ENCODE results near the gene RPS6KA2.
"Not testable (repeated sequence)": the region's sequence is repeated elsewhere in the genome, so short reads cannot be mapped to it uniquely, and the experiment has no call there.

RPS6KA2 gene

DNA sequence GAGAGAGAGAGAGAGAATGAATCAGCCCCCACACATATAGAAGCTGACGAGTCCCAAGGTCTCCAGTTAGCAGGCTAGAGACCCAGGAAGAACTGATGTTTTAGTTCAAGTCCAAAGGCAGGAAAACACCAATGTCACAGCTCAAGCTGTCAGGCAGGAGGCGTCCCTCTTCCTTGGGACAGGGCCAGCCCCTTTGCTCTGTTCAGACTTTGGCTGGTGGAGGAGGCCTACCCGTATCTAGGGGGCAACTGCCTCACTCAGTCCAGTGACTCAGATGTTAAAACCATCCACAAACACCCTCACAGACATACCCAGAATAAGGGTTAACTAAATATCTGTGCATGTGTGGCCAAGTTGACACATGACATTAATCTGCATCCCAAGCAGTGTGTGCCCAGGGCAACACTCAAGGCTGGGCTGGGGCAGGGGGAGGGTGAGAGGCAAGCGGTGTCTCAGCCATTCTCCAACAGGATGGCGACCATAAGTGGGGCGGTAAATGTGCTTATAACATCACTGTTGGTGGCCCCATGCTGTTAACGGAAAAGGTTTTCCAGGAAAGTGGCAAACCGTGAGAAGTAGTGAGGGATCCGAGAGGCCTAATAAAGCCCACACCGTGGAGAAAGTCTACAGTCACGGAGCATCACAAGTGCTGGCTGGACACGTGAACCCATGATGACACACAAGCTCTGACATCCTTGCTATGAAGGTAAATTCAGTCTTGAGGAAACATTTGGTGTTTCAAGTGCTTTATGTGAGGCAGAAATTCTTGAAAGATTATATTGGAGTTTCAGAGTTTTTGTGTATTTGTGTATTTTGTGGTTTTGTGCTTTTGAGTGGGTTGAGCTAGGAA, 68.7 kb downstream of the RPS6KA2 start:
- in situ Hi-C loops (cut with MboI; ENCODE audit: low sequenced_read_pairs), result no loop called here

DNA sequence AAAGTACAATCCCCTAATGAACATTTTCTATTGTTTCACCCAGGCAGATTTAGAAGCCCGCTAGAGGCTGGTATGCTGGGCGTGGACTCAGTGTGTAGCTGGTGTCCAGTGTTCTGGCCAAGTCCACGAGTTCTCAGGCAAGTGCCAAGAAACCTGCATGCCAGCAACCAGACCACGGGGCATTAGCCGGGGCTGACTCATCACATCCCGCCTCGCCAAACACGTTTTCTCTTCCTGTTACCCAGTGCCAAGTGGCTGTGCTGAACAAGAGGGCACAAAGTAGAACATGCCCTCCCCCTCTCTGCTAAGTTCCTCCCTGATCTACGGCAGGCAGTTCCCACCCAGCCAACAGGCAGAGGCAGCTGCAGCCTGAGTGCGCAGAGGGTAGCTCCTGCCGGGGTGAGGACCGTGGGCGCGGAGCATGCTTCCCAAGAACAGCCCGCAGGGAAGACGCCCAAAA, 70.2 kb downstream of the RPS6KA2 start:
- in situ Hi-C loops (cut with MboI; ENCODE audit: low sequenced_read_pairs), result no loop called here

DNA sequence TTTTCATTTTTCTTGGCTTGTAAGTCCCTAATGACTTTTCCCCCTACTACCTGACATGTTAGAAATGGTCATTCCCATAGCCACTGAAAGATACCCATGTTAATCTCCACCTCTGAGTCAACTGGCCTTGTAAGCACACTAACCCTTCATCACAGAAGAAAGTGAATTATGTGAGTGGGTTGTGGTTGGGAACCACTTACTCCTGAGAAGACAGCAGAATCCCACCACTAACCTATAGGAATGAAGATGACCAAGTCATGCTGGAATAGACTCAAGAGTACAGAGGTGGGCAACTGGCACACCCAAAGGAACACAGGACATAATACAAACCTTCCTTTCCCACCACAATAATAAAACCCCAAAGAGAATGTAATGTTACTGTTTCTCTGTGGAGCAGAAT, 70.7 kb downstream of the RPS6KA2 start:
- in situ Hi-C loops (cut with MboI; ENCODE audit: low sequenced_read_pairs), result no loop called here

DNA sequence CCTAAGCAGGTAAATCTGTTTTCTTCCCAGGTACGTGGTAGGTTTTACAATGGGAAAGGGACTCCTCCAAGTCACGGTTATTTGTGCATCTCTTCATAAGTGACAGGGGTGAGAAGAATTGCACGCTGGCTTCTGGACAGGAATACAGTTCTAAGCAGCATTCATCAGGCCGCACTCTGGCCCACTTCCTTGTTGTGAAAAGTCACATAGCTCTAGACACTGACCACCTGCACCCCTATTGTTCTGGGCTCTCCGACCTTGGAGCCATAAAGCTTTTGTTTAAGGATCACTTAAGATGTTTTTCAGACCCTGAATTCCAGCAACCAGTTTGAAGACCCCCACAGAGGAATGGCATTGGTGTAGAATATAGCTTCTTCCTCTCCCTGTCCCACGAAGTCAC, 72.0 kb downstream of the RPS6KA2 start:
- in situ Hi-C loops (cut with MboI; ENCODE audit: low sequenced_read_pairs), result no loop called here

DNA sequence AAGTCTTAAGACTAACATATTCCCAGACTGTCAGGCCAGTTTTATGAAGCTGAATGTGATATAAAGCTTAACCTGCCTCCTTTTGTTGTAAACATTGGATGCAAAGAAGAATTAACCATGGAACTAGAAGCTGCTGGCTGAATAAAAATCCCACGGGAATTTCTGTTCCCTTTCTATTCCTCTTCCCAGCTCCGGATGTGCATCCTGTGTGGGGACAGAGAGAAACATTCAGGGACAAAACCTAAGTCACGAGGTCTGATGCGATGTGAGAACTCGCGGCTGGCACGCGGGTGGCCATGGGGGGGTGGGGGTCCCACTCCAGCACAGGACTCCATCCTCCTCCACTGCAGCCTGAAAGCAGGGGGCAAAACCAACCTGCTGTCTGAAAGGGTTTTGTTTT, 72.7 kb downstream of the RPS6KA2 start:
- in situ Hi-C loops (cut with MboI; ENCODE audit: low sequenced_read_pairs), result no loop called here

- in situ Hi-C loops (cut with MboI; ENCODE audit: low sequenced_read_pairs), result no loop called here
Observed at GRCh38 chr6:166553563-166554271, 73.3 kb downstream of the RPS6KA2 start.

- in situ Hi-C loops (cut with MboI; ENCODE audit: low sequenced_read_pairs), result no loop called here
Observed at GRCh38 chr6:166552600-166552999, 74.5 kb downstream of the RPS6KA2 start.

- in situ Hi-C loops (cut with MboI; ENCODE audit: low sequenced_read_pairs), result no loop called here
Observed at GRCh38 chr6:166551754-166552495, 75.1 kb downstream of the RPS6KA2 start.

DNA sequence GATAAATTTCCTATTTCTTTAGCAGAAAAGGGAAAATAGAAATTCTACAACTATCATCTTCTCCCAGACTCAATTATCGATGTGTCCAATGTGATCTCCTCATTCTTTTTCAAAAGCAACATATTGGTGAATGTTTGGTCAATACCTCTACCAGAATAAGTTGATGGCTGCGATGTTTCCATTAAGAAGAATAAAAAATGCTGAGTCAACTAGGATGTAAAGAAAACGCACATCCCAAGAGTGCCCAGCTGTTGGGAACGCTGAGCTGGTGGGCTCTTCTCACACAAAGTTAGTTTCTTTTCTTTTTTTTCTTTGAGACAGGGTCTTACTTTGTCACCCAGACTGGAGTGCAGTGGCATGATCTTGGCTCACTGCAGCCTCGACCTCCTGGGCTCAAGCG, 80.4 kb downstream of the RPS6KA2 start:
- in situ Hi-C loops (cut with MboI; ENCODE audit: low sequenced_read_pairs), result no loop called here

DNA sequence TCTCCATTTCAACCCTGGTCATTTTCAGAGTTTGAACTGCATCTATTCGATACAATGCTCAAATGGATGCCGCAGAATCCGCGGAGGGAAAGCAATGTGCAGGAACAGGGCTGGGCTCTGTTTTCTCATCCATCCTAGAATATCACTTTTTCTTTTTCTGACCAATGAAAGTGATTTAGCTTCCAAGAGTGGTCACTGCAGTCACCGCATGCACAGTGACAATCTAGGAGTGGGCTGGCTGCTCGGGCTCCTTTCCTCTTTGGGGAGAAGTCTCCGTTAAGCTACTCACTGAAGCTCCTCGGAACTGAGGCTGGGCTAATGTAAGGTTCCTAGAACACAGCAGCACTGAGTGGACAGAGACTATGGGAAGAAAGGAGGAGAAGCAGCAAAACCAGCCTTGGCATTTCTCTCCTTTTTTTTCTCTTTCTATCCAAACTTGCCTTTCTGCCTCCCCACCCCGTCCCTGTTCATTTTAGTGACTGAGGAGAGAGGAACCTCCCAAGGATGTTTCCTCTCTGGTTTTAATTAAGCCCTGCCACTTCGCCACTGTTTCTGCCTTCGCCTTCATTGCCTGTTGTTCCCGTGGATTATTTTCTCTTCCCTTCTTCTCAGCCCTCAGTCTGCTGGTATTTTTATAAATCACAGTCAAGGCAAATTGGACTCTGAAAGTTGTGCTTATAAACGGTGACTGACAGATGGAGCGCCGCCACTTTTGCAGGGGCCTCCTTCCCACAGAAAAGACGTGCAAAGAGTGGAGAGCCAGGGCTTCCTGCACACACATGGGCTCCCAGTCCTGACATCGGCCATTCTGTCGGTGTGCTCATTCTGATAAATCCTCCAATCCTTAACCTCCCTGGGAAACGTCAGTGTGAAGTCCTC, 81.7 kb downstream of the RPS6KA2 start:
- in situ Hi-C loops (cut with MboI; ENCODE audit: low sequenced_read_pairs), result no loop called here

- in situ Hi-C loops (cut with MboI; ENCODE audit: low sequenced_read_pairs), result no loop called here
Observed at GRCh38 chr6:166544296-166544605, 82.8 kb downstream of the RPS6KA2 start.

GRCh38 chr6:166543603-166544295, 83.3 kb downstream of the RPS6KA2 start:
- in situ Hi-C loops (cut with MboI; ENCODE audit: low sequenced_read_pairs), result no loop called here

- in situ Hi-C loops (cut with MboI; ENCODE audit: low sequenced_read_pairs), result no loop called here
Observed at GRCh38 chr6:166542580-166542912, 84.5 kb downstream of the RPS6KA2 start.

DNA sequence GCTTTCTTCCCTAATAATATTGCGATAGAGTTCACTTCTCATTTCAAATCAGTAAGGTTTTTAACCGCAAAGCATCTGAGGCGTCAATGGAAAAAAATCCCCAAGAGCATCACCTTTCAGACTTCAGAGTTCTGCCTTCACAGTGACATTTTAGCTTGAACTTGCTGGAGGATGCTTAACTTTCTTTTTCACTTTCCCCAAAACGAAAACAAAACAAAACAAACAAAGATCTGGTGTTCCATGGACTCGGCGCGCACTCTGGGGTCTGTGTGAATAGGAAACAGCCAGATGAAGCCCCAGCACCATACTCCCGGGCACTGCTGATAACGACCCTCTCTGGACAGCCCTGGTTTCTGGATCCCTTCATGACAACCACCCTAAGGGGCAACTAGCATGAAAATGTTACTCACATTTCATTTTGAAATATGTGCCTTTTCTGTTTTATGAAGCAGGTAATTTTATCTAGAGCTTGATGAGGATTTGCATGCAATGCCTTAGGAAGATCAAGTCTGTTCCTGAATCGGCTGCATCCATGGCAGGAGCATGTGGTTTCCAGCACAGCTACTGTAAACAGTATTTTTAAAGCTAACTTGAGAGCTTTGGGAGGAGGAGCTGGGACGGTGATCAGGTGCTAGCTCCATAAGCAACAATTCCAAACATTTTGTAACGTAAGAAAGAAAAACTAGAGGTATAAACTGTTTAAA, 85.0 kb downstream of the RPS6KA2 start:
- in situ Hi-C loops (cut with MboI; ENCODE audit: low sequenced_read_pairs), result no loop called here

DNA sequence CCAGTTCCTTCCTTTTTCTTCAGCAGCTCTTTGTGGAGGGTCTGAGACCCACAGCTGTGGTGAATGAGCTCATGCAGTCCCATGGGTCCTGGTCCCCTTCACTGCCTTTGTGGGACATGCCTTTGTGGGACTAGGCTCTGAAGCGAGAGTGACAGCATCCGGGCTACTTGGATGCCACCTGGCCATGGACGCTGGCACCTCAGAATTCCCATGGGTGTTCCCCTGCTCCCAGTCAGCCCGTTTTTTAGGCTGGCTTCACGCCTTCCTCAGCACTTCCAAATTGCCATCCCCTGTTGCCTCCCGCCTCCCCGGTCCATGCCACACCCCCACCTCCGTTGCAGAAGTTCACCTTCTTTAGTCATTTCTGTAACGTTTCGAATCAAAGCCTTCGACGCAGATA, 85.7 kb downstream of the RPS6KA2 start:
- in situ Hi-C loops (cut with MboI; ENCODE audit: low sequenced_read_pairs), result no loop called here

DNA sequence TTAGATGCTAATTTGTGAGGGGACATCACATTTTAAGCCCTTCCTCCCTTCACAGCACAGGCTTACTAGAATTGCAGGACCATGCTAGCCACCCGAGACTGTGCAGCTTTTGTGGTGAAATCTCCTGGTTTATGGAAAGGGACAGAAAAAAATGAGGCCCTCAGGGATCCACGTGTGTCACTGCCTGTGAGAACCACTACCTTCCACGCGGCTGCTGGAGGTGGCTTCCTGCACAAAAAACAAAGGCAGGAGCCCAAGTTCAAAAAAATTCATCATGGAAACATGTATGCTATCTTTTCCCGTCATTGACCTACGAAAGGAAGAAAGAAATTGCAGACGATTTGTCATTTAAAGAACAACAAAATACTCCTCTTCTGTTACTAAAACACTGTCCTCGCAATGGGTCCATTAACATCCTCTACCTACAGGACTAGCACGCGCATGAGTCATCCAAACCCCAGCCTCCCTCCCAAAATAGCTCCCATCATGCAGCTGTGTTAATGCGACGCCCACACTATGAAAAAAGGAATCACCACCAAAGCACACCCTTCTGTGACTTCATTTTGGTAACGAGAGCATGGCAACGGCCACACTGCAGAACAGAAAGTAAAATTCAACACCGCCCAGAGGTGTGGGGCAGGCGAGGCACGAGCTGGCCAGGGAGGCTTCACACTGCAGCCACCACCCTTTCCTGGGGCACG, 86.3 kb downstream of the RPS6KA2 start:
- in situ Hi-C loops (cut with MboI; ENCODE audit: low sequenced_read_pairs), result no loop called here

- in situ Hi-C loops (cut with MboI; ENCODE audit: low sequenced_read_pairs), result no loop called here
Observed at GRCh38 chr6:166539543-166539942, 87.5 kb downstream of the RPS6KA2 start.

DNA sequence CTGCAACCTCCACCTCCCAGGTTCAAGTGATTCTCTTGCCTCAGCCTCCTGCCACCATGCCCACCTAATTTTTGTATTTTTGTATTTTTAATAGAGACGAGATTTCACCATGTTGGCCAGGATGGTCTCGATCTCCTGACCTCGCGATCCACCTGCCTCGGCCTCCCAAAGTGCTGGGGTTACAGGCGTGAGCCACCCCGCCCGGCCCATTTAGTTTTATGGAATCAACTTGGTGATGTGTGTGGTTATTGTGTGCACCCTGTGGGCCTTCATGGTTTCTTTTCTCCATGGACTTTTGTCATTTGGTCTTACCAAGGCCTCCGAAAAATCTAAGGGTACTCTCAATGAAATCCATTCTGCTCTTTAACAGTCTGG, 88.1 kb downstream of the RPS6KA2 start:
- in situ Hi-C loops (cut with MboI; ENCODE audit: low sequenced_read_pairs), result not testable (repeated sequence)

All from hTERT RPE-1 (cell line).